Lower lobe of right lung (tissue), 2 donors: Measurements from ENCODE around the gene CNTNAP4. TPM values are rescaled to one million over a fixed set of nuclear protein-coding genes. Genes with fewer than 3 reads are reported as not detected.

Source experiments
- ATAC-seq, 2 donors: fragments of 200-7000 bp; cut with Tn5 transposase; one replicate each; pipeline ENCODE4 v1.9.1; 2020 to 2022; ENCODE audit warnings: mild to moderate bottlenecking in 2 of 2, moderate library complexity in 2 of 2
- DNase-seq: peaks from one replicate; pipeline ENCODE4 v3.0.0-alpha.2; 2020
- H3K27ac ChIP-seq: fragments of 200-600 bp; one replicate; pipeline ENCODE4 v1.8.0; 2022
- H3K27me3 ChIP-seq: fragments of 200-600 bp; one replicate; pipeline ENCODE4 v1.8.0; 2022; ENCODE audit warnings: low read depth
- H3K36me3 ChIP-seq: fragments of 200-600 bp; one replicate; pipeline ENCODE4 v1.8.0; 2022; ENCODE audit warnings: mild to moderate bottlenecking
- H3K4me1 ChIP-seq: fragments of 200-600 bp; one replicate; pipeline ENCODE4 v1.8.0; 2022
- H3K4me3 ChIP-seq: fragments of 200-600 bp; one replicate; pipeline ENCODE4 v1.8.0; 2022; ENCODE audit warnings: mild to moderate bottlenecking
- H3K9me3 ChIP-seq: fragments of 200-600 bp; one replicate; pipeline ENCODE4 v1.8.0; 2022
- CTCF ChIP-seq: fragments of 200-600 bp; IDR thresholded peaks from one replicate; pipeline ENCODE4 v1.8.0; 2022; ENCODE audit warnings: antibody characterized with exemption, mild to moderate bottlenecking
- intact Hi-C: fragments of 100-400 bp; cut with DNase I; formaldehyde crosslinking; loops from one replicate; pipeline ENCODE4 v1.11.0; 2022
- total RNA-seq: library from RNA; stranded (reverse); fragmentation: NEBNext Ultra II Directional; extraction: Animal tissue kit (Norgen Biotek cat#: 25700); gene quantifications from one replicate; pipeline ENCODE4 v1.2.1, GENCODE V29; 2021
- donor health status: DM: no; HTN: yes; CAD: no; lungs with severe emphysema.

The CNTNAP4 gene
- total RNA-seq, 1 donor from 2014 or later: not detected

DNA sequence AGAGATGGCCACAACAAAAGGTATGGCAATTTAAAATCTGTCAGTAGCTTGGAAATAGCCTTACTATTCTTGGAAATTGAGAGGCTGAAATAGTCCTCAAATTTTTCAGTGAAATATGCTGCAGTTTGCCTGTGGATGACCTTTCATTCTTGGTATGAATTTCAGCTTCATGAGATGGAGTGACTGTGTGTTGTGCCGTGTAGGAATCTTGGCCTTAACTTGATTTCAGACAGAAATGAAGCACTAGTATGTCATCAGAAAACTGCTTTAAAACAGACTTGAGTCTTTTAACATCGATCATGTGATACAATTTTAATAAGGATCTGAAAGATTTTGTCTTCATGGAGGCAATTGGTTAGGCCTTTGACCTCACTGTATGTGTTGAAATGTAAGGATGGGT is 247.2 kb downstream of the CNTNAP4 start:
- no peaks in the 10 kb centered on the region for H3K27me3 ChIP-seq
- intact Hi-C loops: no loop called here
- H3K4me3 ChIP-seq: no peak overlapping the region
- no peak for TF ChIP-seq CTCF
- ATAC-seq: no peak
- H3K27ac ChIP-seq: no peak overlapping the region
- no peak for DNase-seq
- no peaks in the 10 kb centered on the region for H3K4me1 ChIP-seq
- H3K9me3 ChIP-seq: no peaks in the 10 kb centered on the region
- H3K36me3 ChIP-seq: no peaks in the 10 kb centered on the region

DNA sequence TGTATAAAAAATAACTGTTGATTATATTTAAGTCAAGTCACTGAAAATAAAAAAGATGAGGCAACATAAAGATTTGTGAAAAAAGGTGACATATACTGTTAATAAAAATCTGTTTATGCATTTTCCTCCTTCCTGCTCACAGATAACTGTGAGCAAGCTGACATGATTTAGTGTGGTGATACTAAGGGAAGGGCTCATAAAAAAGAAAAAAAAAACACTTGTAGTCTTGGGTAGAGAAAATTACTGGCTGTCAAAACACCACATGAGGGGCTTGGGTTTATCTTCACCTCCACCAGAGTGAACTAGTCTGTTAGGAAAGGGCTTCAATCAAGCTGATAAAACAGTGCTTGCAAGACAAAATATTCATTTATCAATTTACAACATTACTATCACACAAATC is 247.6 kb downstream of the CNTNAP4 start:
- no peak for TF ChIP-seq CTCF
- intact Hi-C loops: no loop called here
- Histone ChIP-seq H3K4me3 (no peak overlapping the region), H3K9me3 (no peaks in the 10 kb centered on the region), H3K27me3 (no peaks in the 10 kb centered on the region), H3K36me3 (no peaks in the 10 kb centered on the region), H3K4me1 (no peaks in the 10 kb centered on the region), H3K27ac (no peak overlapping the region)
- ATAC-seq (no peak), DNase-seq (no peak)

DNA sequence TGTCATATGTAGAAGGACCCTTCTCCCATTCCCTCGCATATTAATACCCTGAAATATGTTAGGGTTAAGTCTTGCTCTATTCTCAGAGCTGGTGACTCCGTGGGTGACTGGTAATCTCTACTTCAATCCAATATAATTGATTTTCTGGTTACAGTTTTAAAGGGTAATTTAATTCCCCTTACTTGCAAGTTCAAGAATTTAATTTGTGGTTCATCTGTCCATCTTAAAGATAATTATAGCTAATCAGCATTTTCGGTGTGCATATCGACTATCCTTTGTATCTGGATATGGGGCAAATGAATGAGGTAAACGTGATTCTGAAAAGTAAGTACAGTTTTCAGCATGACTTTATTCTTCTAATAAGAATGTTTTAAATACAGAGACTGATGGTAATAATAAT is 250.0 kb downstream of the CNTNAP4 start:
- intact Hi-C loops: no loop called here

DNA sequence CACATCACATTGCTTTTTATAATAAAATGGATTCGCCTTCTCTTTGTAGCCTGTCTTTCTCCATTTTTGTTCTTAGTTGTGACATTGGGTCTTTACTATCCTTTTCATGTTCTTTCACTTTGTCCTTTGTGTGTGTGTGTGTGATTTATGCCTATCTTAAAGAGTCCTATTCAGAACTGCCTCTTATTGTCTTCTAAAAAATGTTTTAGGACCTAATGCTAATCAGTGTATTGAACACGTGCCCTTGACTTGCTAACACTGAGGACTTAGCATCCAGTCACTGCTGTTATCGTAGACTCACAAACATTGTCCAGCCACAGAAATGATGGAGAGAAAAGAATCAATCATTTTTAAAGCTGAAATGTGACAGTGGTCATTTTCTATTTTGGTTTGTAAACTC is 251.9 kb downstream of the CNTNAP4 start:
- no peak overlapping the region for H3K4me3 ChIP-seq
- no peak for DNase-seq
- TF ChIP-seq CTCF: no peak
- no peaks in the 10 kb centered on the region for H3K9me3 ChIP-seq
- H3K27me3 ChIP-seq: no peaks in the 10 kb centered on the region
- no peaks in the 10 kb centered on the region for H3K4me1 ChIP-seq
- intact Hi-C loops: no loop called here
- H3K36me3 ChIP-seq: no peaks in the 10 kb centered on the region
- no peak overlapping the region for H3K27ac ChIP-seq
- no peak for ATAC-seq

More for the DNA sequence above, 250.0 kb downstream of the CNTNAP4 start:
- ATAC-seq: no peak
- Histone ChIP-seq H3K36me3 (no peaks in the 10 kb centered on the region), H3K4me3 (no peak overlapping the region), H3K9me3 (no peaks in the 10 kb centered on the region), H3K4me1 (no peaks in the 10 kb centered on the region), H3K27me3 (no peaks in the 10 kb centered on the region), H3K27ac (no peak overlapping the region)
- DNase-seq: no peak
- TF ChIP-seq CTCF: no peak

GRCh38 chr16:76531236-76531635 is 254.0 kb downstream of the CNTNAP4 start:
- no peak for TF ChIP-seq CTCF
- Histone ChIP-seq H3K27me3 (no peaks in the 10 kb centered on the region), H3K36me3 (no peaks in the 10 kb centered on the region), H3K4me3 (no peak overlapping the region), H3K4me1 (no peaks in the 10 kb centered on the region), H3K27ac (no peak overlapping the region), H3K9me3 (no peaks in the 10 kb centered on the region)
- intact Hi-C loops: no loop called here
- no peak for DNase-seq
- ATAC-seq: no peak
